Liver (tissue), 3 donors: ENCODE measurements around the gene BRWD1.

Source experiments
- CTCF ChIP-seq: fragments of 150-350 bp; IDR thresholded peaks from 2 replicates; pipeline ENCODE4 v1.5.1; 2017; ENCODE audit warnings: improper control_type of control experiment, low read depth, low read length; ENCODE audit not compliant: missing input control
- RAD21 ChIP-seq, 2 donors: IDR thresholded peaks; 2 replicates each; pipeline ENCODE4 v1.6.1; 2016; ENCODE audit warnings: antibody characterized with exemption in 2 of 2, mild to moderate bottlenecking in 2 of 2
- donor health status: healthy.
- donor health status: healthy.

DNA sequence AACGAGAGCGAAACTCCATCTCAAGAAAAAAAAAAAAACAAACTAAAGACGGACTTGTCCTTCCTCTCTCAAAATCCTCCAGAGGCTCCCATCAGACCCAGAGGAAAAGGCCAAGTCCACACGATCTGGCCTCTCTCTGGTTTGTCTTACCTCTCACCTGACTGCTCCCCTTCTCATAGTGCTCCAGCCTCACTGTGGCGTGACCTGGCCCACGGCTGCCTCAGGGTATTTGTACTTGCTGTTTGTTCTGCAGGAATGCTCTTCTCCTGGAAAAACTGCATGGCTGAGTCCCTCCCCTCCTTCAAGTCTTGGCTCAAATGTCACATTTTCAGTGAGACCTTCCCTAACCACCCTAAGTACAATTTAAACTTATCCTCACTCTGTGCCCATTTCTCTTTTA, 8.0 kb upstream of the BRWD1 start:
- TF ChIP-seq CTCF = no peak
- TF ChIP-seq RAD21 (IDR thresholded peaks at IDR 0.05) = no peak
